PC-9 (cell line): ENCODE measurements around the gene ZNF407.

Source experiments
- CTCF ChIP-seq: fragments of 200-600 bp; sonication (generic); conservative IDR thresholded peaks from 2 replicates; pipeline ENCODE4 v1.6.1; 2017; ENCODE audit warnings: mixed run types, antibody characterized with exemption, mild to moderate bottlenecking, moderate library complexity
- EZH2 ChIP-seq: fragments of 200-600 bp; sonication (generic); IDR thresholded peaks from 2 replicates; pipeline ENCODE4 v1.8.0; 2017; ENCODE audit warnings: antibody characterized with exemption, low read depth

GRCh38 chr18:74921057-74921820 is 323.6 kb downstream of the ZNF407 start:
- TF ChIP-seq EZH2 (no peak), CTCF (no peak)
